ENCODE results near the gene MYCBPAP. TPM values are rescaled to one million over a fixed set of nuclear protein-coding genes. Genes with fewer than 3 reads are reported as not detected.

MYCBPAP gene
- total RNA-seq, 1 experiment from 2014 or later: not detected

DNA sequence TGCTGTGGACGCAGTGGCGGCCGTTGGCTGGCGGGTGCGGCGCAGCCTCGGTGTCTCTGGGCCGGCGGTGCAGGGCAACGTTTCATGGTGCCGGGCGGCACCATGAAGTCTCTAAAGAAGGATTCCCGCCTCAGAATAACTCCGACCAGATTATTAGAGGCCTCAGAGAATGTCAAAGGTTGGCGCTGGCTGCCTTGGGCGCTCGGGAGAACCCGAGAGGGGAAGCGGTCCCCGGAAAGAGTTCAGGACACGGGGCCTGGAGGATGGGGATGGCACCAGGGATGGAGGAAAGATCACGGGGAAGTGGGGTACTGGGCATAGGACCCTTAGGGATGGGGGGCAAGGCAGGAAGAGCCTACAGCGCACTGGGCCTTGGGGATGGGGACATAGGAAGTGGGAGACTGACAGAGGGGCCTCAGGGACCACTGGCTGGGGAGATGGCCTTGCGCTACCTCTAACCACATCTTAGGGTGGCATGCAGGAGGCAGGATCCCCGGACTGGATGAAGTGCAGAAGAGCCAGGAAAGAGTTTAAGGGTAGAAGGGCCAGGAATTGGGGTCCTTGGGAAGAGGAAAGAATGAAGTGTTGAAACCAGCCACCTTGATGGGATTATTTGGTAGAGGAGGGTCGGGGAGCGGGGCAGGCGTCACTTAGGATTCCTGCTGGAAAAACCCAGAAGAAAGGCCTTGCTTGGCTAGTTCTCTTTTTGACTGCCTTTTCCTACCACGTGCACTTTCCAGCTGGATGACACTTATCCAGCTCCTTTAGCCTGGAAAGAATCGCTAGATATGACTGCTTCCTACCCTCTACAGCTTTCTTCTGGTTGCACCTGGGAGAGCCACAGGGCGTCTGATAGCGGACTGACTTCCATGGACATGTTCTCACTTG lies 578 bp downstream of the MYCBPAP start:
- Histone ChIP-seq H3K9me3 (ENCODE audit: control insufficient read depth in 1 of 2, insufficient read depth in 1 of 2, low read depth in 1 of 2, low read length in 2 of 2) (no peaks in the 10 kb centered on the region), H3K79me2 (ENCODE audit: insufficient read depth, low read length) (no peaks in the 10 kb centered on the region), H3K27ac (ENCODE audit: low read depth, low read length) (no peak overlapping the region), H3K36me3 (ENCODE audit: control insufficient read depth in 1 of 2, insufficient read depth in 2 of 2, low read length in 2 of 2) (no peaks in the 10 kb centered on the region), H2AFZ (ENCODE audit: low read depth, low read length, poor library complexity, severe bottlenecking) (no peak overlapping the region), H3K4me3 (replicated peaks in 1 of 2; ENCODE audit: low read depth in 1 of 2, low read length in 2 of 2) (no peak overlapping the region), H4K20me1 (ENCODE audit: insufficient read depth) (no peaks in the 10 kb centered on the region), H3K9me2 (ENCODE audit: insufficient read depth) (no peaks in the 10 kb centered on the region), H3K4me1 (ENCODE audit: control insufficient read depth in 1 of 2, insufficient read depth in 2 of 2, low read length in 2 of 2) (peaks cover 0 to 10% of the 10 kb centered on the region in 2 experiments; a peak in 2 of 4 replicates), H3K27me3 (ENCODE audit: insufficient read depth, low read length) (no peaks in the 10 kb centered on the region), H3K9ac (ENCODE audit: low read length) (no peak overlapping the region), H3K4me2 (ENCODE audit: low read length) (no peak overlapping the region)
- ChIA-PET CTCF (interaction anchor here (1.4 to 1.7 kb wide), 2 partner anchors 8 to 33 kb away, joined by 4 to 5 read pairs; no protein-coding TSS in a partner anchor), RAD21 (ENCODE audit: low non-redundant PET in 1 of 2, low total read pairs in 2 of 2, uncharacterized antibody in 2 of 2, unreplicated experiment in 2 of 2) (no interaction called here), POLR2A (no interaction called here)
- TF ChIP-seq SIN3A (IDR thresholded peaks at IDR 0.05; ENCODE audit: low read depth) (no peak), EZH2phosphoT487 (IDR thresholded peaks at IDR 0.05; ENCODE audit: borderline replicate concordance) (no peak), FOSL1 (IDR thresholded peaks at IDR 0.05; ENCODE audit: low read depth) (no peak), TCF7L2 (IDR thresholded peaks at IDR 0.05; ENCODE audit: borderline replicate concordance, extremely low read depth, insufficient read depth, insufficient read length) (no peak), ZFX (IDR thresholded peaks at IDR 0.05) (no peak), EZH2 (IDR thresholded peaks at IDR 0.05) (no peak), EGR1 (IDR thresholded peaks at IDR 0.05; ENCODE audit: low read depth) (no peak), JUND (IDR thresholded peaks at IDR 0.05) (no peak), CEBPB (IDR thresholded peaks at IDR 0.05; ENCODE audit: low read depth) (no peak), RAD21 (IDR thresholded peaks at IDR 0.05; ENCODE audit: low read depth) (no peak), POLR2A (IDR thresholded peaks at IDR 0.05; ENCODE audit: borderline replicate concordance, extremely low read depth, insufficient read depth, insufficient read length) (no peak), ELF1 (IDR thresholded peaks at IDR 0.05; ENCODE audit: borderline replicate concordance, low read depth) (no peak), YY1 (IDR thresholded peaks at IDR 0.05; ENCODE audit: extremely low read depth, insufficient replicate concordance, low read depth, low read length) (no peak)
- TF ChIP-seq, protein P1, sequence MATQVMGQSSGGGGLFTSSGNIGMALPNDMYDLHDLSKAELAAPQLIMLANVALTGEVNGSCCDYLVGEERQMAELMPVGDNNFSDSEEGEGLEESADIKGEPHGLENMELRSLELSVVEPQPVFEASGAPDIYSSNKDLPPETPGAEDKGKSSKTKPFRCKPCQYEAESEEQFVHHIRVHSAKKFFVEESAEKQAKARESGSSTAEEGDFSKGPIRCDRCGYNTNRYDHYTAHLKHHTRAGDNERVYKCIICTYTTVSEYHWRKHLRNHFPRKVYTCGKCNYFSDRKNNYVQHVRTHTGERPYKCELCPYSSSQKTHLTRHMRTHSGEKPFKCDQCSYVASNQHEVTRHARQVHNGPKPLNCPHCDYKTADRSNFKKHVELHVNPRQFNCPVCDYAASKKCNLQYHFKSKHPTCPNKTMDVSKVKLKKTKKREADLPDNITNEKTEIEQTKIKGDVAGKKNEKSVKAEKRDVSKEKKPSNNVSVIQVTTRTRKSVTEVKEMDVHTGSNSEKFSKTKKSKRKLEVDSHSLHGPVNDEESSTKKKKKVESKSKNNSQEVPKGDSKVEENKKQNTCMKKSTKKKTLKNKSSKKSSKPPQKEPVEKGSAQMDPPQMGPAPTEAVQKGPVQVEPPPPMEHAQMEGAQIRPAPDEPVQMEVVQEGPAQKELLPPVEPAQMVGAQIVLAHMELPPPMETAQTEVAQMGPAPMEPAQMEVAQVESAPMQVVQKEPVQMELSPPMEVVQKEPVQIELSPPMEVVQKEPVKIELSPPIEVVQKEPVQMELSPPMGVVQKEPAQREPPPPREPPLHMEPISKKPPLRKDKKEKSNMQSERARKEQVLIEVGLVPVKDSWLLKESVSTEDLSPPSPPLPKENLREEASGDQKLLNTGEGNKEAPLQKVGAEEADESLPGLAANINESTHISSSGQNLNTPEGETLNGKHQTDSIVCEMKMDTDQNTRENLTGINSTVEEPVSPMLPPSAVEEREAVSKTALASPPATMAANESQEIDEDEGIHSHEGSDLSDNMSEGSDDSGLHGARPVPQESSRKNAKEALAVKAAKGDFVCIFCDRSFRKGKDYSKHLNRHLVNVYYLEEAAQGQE (IDR thresholded peaks at IDR 0.05; ENCODE audit: low read depth): no peak
- TF ChIP-seq, protein P2, sequence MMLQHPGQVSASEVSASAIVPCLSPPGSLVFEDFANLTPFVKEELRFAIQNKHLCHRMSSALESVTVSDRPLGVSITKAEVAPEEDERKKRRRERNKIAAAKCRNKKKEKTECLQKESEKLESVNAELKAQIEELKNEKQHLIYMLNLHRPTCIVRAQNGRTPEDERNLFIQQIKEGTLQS (IDR thresholded peaks at IDR 0.05): no peak
- TF ChIP-seq, protein P3, sequence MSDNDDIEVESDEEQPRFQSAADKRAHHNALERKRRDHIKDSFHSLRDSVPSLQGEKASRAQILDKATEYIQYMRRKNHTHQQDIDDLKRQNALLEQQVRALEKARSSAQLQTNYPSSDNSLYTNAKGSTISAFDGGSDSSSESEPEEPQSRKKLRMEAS (IDR thresholded peaks at IDR 0.05): no peak
- no TSS peak for BruUV-seq (replicated peaks)
- ATAC-seq: no peak
- intact Hi-C loops (cut with micrococcal nuclease): no loop called here
- no peak for DNase-seq (ENCODE audit: low read depth, low spot score)
